GM12878 (cell line): Measurements from ENCODE around the gene HDAC5. TPM values are rescaled to one million over a fixed set of nuclear protein-coding genes. Genes with fewer than 3 reads are reported as not detected.

Experiments
- ATAC-seq: fragments of 200-7000 bp; cut with Tn5 transposase; 3 replicates; pipeline ENCODE4 v1.9.1; 2020; ENCODE audit warnings: mild to moderate bottlenecking, moderate library complexity
- BruUV-seq: library from RNA; stranded (reverse); fragments of 400-500 nt; replicated peaks from 2 replicates; lab custom pipeline; 2021; lab: Mats Ljungman, UMichigan
- CTCF ChIA-PET: fragments of 300-600 bp; sonication (Branson Sonifier 250); formaldehyde crosslinking; extraction: SDS; loops from one replicate; lab custom pipeline; 2021; ENCODE audit warnings: inconsistent platforms; lab: Yijun Ruan, JAX
- POLR2A ChIA-PET: fragments of 350-600 bp; formaldehyde crosslinking; extraction: SDS; loops from one replicate; lab custom pipeline; 2021; ENCODE audit warnings: inconsistent platforms; lab: Charles Lee
- RAD21 ChIA-PET: fragments of 300-600 bp; sonication (Branson Sonifier 250); formaldehyde crosslinking; loops from one replicate; lab custom pipeline; 2023; ENCODE audit warnings: antibody characterized with exemption; ENCODE audit not compliant: unreplicated experiment; lab: Charles Lee
- SMC1A ChIA-PET: fragments of 300-600 bp; sonication (Branson Sonifier 250); formaldehyde crosslinking; loops from one replicate; lab custom pipeline; 2023; ENCODE audit not compliant: unreplicated experiment, uncharacterized antibody; lab: Charles Lee
- DNase-seq: peaks from one replicate; pipeline ENCODE4 v3.0.0-alpha.2; 2011; ENCODE audit warnings: low read depth, low spot score
- FAIRE-seq: peaks from 3 replicates; lab custom pipeline; 2011; peaks lifted over from hg19 to GRCh38; lab: Jason Lieb, UNC
- H2AFZ ChIP-seq: 2 replicates; pipeline ENCODE4 v1.6.0; 2011; ENCODE audit warnings: low read depth, low read length, control low read depth; ENCODE audit not compliant: control insufficient read depth
- H3K27ac ChIP-seq: 2 replicates; pipeline ENCODE4 v1.5.1; 2011; ENCODE audit warnings: control low read depth; ENCODE audit not compliant: control insufficient read depth, insufficient read depth
- H3K27me3 ChIP-seq, 2 experiments: replicated peaks in 1 of 2; 2 replicates each; pipeline versions ENCODE4 v1.6.0 to v1.6.1; 2011; ENCODE audit warnings: low read length in 1 of 2; ENCODE audit not compliant: control insufficient read depth in 2 of 2, insufficient read depth in 2 of 2
- H3K36me3 ChIP-seq, 2 experiments: 2 replicates each; pipeline ENCODE4 v1.5.1; 2011; ENCODE audit warnings: low read length in 1 of 2; ENCODE audit not compliant: control insufficient read depth in 2 of 2, insufficient read depth in 2 of 2
- H3K4me1 ChIP-seq: 2 replicates; pipeline ENCODE4 v1.6.1; 2011; ENCODE audit warnings: mild to moderate bottlenecking, low read length, moderate library complexity, mixed read lengths; ENCODE audit not compliant: control insufficient read depth, insufficient read depth
- H3K4me2 ChIP-seq: 2 replicates; pipeline ENCODE4 v1.6.0; 2011; ENCODE audit warnings: control low read depth; ENCODE audit not compliant: control insufficient read depth, insufficient read depth
- H3K4me3 ChIP-seq: fragments of 200-600 bp; sonication (generic); 2 replicates; pipeline ENCODE4 v1.5.1; 2016
- H3K79me2 ChIP-seq: 2 replicates; pipeline ENCODE4 v1.6.0; 2011; ENCODE audit warnings: low read length; ENCODE audit not compliant: control insufficient read depth, insufficient read depth
- H3K9ac ChIP-seq: 2 replicates; pipeline ENCODE4 v1.8.0; 2011; ENCODE audit warnings: low read length, control low read depth, mixed read lengths; ENCODE audit not compliant: control insufficient read depth, insufficient read depth
- H3K9me3 ChIP-seq: replicated peaks from 3 replicates; pipeline ENCODE4 v1.5.1; 2011; ENCODE audit warnings: mild to moderate bottlenecking, low read length; ENCODE audit not compliant: control insufficient read depth, insufficient read depth
- H4K20me1 ChIP-seq: 2 replicates; pipeline ENCODE4 v1.6.0; 2011; ENCODE audit not compliant: control insufficient read depth, insufficient read depth
- BHLHE40 ChIP-seq, 2 experiments: fragments of 450-650 bp in 1 of 2; IDR thresholded peaks; 2 replicates each; pipeline ENCODE4 v1.6.1; 2011 to 2017; ENCODE audit warnings: low read depth in 2 of 2, borderline replicate concordance in 1 of 2, improper control_type of control experiment in 1 of 2, low read length in 1 of 2, mild to moderate bottlenecking in 1 of 2
- EED ChIP-seq: sonication (generic); IDR thresholded peaks from 2 replicates; pipeline ENCODE4 v1.6.1; 2016; ENCODE audit warnings: antibody characterized with exemption, low read depth
- IKZF2 ChIP-seq, 2 experiments: fragments of 450-650 bp; IDR thresholded peaks; 2 replicates each; pipeline ENCODE4 v1.6.1; 2017; ENCODE audit warnings: mild to moderate bottlenecking in 2 of 2, moderate library complexity in 2 of 2
- PAX5 ChIP-seq: IDR thresholded peaks from 2 replicates; pipeline ENCODE4 v1.6.1; 2011; ENCODE audit warnings: low read depth, low read length, borderline replicate concordance
- PKNOX1 ChIP-seq: fragments of 450-650 bp; IDR thresholded peaks from 2 replicates; pipeline ENCODE4 v1.6.1; 2016; ENCODE audit warnings: mild to moderate bottlenecking
- PML ChIP-seq: IDR thresholded peaks from 2 replicates; pipeline ENCODE4 v1.6.1; 2012; ENCODE audit warnings: low read length, inconsistent platforms
- RUNX3 ChIP-seq: IDR thresholded peaks from 2 replicates; pipeline ENCODE4 v1.6.1; 2012; ENCODE audit warnings: low read length, inconsistent platforms
- SMARCA5 ChIP-seq: fragments of 450-650 bp; IDR thresholded peaks from 2 replicates; pipeline ENCODE4 v1.6.1; 2017; ENCODE audit warnings: mild to moderate bottlenecking
- ZNF24 ChIP-seq: fragments of 450-650 bp; IDR thresholded peaks from 2 replicates; pipeline ENCODE4 v1.6.1; 2017; ENCODE audit warnings: antibody characterized with exemption, mild to moderate bottlenecking
- ZNF622 ChIP-seq: fragments of 450-650 bp; IDR thresholded peaks from 2 replicates; pipeline ENCODE4 v1.6.1; 2017; ENCODE audit warnings: mild to moderate bottlenecking, inconsistent platforms
- ZSCAN29 ChIP-seq: fragments of 450-650 bp; IDR thresholded peaks from 2 replicates; pipeline ENCODE4 v1.6.1; 2017; ENCODE audit warnings: mild to moderate bottlenecking, moderate library complexity
- WGBS: methylation state at CpG from one replicate; pipeline ENCODE4 v1.1.6; 2016; ENCODE audit warnings: low lambda C conversion rate; ENCODE audit not compliant: insufficient replicate concordance, insufficient coverage; ENCODE audit errors: missing lambda C conversion rate; 5-methylcytosine and 5-hydroxymethylcytosine counted together
- in situ Hi-C: fragments of 300-500 bp; cut with MboI; formaldehyde crosslinking; loops from 9 replicates; pipeline ENCODE4 v1.14.3; 2018; ENCODE audit warnings: mixed read lengths
- intact Hi-C: fragments of 100-400 bp; cut with micrococcal nuclease; formaldehyde crosslinking; loops from one replicate; pipeline ENCODE4 v1.14.2; 2022; ENCODE audit not compliant: unreplicated experiment
- polyA plus RNA-seq, 11 experiments: library from polyadenylated mRNA; depleted of rRNA in 4 of 11; unstranded in 6 of 11; stranded (reverse) in 5 of 11; fragments of >200 nt; fragmentation: Nextera tagmentation in 4 of 11; fragmentation: Illumina TruSeq in 1 of 11; extraction: Ambion mirVana in 4 of 11; extraction: Trizol in 1 of 11; gene quantifications; 1 replicate in 1 of 11; 2 replicates in 10 of 11; pipeline versions ENCODE4 v1.2.1 to v1.2.3, GENCODE V29; 2011 to 2016; ENCODE audit warnings: inconsistent platforms in 2 of 11, missing spikeins in 2 of 11, low read depth in 1 of 11
- total RNA-seq, 4 experiments: library from RNA; depleted of rRNA in 3 of 4; stranded (reverse); fragments of >200 nt in 3 of 4; fragmentation: Illumina TruSeq in 1 of 4; extraction: Trizol in 1 of 4; gene quantifications; 2 replicates each; pipeline versions ENCODE4 v1.2.1 to v1.2.3, GENCODE V29; 2013 to 2021
- TF ChIP-seq, protein P1 (sequence below): IDR thresholded peaks from 2 replicates; pipeline ENCODE4 v1.6.1; 2011; ENCODE audit warnings: mild to moderate bottlenecking, low read depth, low read length, moderate library complexity; ENCODE audit not compliant: insufficient replicate concordance

HDAC5 gene
- total and polyA plus RNA-seq, 10 of the 15 experiments (the other 5 are each of a cell fraction or from before 2014, with no cell fraction given), result 1.1 to 58.0 (median 27.3) TPM

DNA sequence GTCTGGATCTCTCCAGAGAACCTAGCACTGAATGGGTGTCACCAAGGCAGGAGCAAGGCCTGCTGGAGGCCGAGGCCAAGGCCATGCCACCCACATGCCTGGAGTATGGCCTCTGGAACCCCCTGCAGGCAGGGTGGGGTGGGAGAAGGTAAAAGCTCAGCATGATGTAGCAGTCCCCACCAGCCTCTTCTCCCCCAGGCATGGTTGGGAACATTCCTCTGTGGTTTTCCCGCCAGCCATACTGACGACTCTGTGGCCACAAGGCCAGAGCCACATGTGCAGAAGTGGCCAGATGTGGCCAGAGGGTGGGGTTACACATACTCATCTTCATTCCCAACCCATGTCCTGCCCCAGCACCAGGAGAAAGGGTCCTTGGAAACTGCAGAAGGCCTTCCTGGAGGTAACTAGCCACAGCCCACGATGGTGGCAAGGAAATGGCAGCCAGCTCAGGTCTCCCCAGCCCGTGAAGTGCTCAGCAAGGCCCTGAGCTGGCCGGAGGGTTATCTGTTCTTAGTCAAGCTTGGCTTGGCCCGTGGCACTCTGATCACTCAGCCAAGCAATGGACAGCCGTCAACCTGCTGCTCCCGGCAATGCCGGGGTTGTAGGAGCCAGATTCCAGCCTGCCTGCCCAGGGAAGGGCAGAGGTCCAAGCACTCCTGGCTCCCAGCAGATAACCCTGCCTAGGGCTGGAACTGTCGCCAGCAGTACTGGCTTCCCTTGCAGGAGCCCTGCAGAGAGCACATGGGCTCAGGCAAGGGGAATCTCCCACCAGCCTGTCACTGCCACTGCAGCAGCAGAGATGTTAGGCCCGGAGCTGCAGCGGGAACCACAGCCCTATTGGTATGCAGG lies 26.1 kb downstream of the HDAC5 start:
- Histone ChIP-seq H3K9me3 (no peaks in the 10 kb centered on the region; the same call in 2 of the 3 replicates), H4K20me1 (no peaks in the 10 kb centered on the region), H3K27me3 (no peaks in the 10 kb centered on the region), H3K36me3 (peaks cover 0 to 8% of the 10 kb centered on the region in 2 experiments; a peak in 2 of 4 replicates), H3K79me2 (peaks cover 6% of the 10 kb centered on the region), H3K4me3 (no peak overlapping the region), H3K4me1 (peaks cover 30% of the 10 kb centered on the region), H3K27ac (no peak overlapping the region), H3K9ac (no peak overlapping the region), H2AFZ (no peak overlapping the region), H3K4me2 (no peak overlapping the region)
- in situ Hi-C loops, result no loop called here
- ChIA-PET SMC1A (interaction anchor here (1.2 kb wide), 1 partner anchor 18 kb away, joined by 3 read pairs; no protein-coding TSS in a partner anchor), POLR2A (no interaction called here), CTCF (interaction anchor here (0.7 to 1.5 kb wide), 2 partner anchors 14 kb away, joined by 4 read pairs; no protein-coding TSS in a partner anchor), RAD21 (no interaction called here)
- DNase-seq (no peak), FAIRE-seq (no peak), ATAC-seq (peak; percentile 30)
- TF ChIP-seq RUNX3, result 0 out of 2 replicates have a peak, but pooled peaks have one; percentile 19
- TF ChIP-seq EED, result no peak
- no TSS peak for BruUV-seq
- intact Hi-C loops, result no loop called here
- 79% methylated on average over 13 of the region's 13 CpGs for WGBS

- Histone ChIP-seq H4K20me1 (no peaks in the 10 kb centered on the region), H3K79me2 (peaks cover 6% of the 10 kb centered on the region), H3K27me3 (no peaks in the 10 kb centered on the region), H2AFZ (peak overlapping the region; percentile 28; the same call in 1 of the 2 replicates), H3K9ac (peak overlapping the region; percentile 38; the same call in 1 of the 2 replicates), H3K4me2 (peak overlapping the region; percentile 73), H3K4me3 (peak overlapping the region; percentile 31; the same call in 1 of the 2 replicates), H3K36me3 (peaks cover 3 to 17% of the 10 kb centered on the region in 2 experiments; a peak in 2 of 4 replicates), H3K4me1 (peaks cover 24% of the 10 kb centered on the region), H3K27ac (peak overlapping the region; percentile 67), H3K9me3 (no peaks in the 10 kb centered on the region; the same call in 2 of the 3 replicates)
- ATAC-seq (peak; percentile 80), FAIRE-seq (peak; percentile 84), DNase-seq (no peak)
- in situ Hi-C loops (no loop called here), intact Hi-C loops (no loop called here)
- POLR2A ChIA-PET, result interaction anchor here (0.7 kb wide), 2 partner anchors 15 to 24 kb away, joined by 6 to 8 read pairs; no protein-coding TSS in a partner anchor
- SMC1A ChIA-PET, result no interaction called here
- RAD21 ChIA-PET, result interaction anchor here (0.6 to 1.5 kb wide), 2 partner anchors 20 to 28 kb away, joined by 3 to 5 read pairs; partner anchors contain the start of gene HDAC5
- 47% methylated on average over 12 of the region's 12 CpGs for WGBS
- CTCF ChIA-PET, result interaction anchor here (0.8 to 1.5 kb wide), 3 partner anchors 12 to 28 kb away, joined by 3 to 4 read pairs (median 3); partner anchors contain the start of gene HDAC5
- BruUV-seq, result no TSS peak
- TF ChIP-seq ZSCAN29, result no peak
- no peak for TF ChIP-seq BHLHE40 (IDR thresholded peaks at IDR 0.05; ENCODE audit: borderline replicate concordance in 1 of 2, low read depth in 2 of 2, low read length in 1 of 2)
- TF ChIP-seq PAX5, result no peak
- peak; percentile 82 for TF ChIP-seq PKNOX1
- TF ChIP-seq, protein P1, sequence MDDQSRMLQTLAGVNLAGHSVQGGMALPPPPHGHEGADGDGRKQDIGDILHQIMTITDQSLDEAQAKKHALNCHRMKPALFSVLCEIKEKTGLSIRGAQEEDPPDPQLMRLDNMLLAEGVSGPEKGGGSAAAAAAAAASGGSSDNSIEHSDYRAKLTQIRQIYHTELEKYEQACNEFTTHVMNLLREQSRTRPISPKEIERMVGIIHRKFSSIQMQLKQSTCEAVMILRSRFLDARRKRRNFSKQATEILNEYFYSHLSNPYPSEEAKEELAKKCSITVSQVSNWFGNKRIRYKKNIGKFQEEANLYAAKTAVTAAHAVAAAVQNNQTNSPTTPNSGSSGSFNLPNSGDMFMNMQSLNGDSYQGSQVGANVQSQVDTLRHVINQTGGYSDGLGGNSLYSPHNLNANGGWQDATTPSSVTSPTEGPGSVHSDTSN, result peak; percentile 53
- no peak for TF ChIP-seq PML
- TF ChIP-seq ZNF24, result no peak
- TF ChIP-seq SMARCA5, result no peak
- TF ChIP-seq ZNF622, result no peak
- peak; percentile 21 to 23; a peak in 2 of 4 replicates for TF ChIP-seq IKZF2 (IDR thresholded peaks at IDR 0.05)
These were observed 27.6 kb downstream of the HDAC5 start for GRCh38 chr17:44095647-44096496.
